Measurements from ENCODE around the gene PLOD1.

DNA sequence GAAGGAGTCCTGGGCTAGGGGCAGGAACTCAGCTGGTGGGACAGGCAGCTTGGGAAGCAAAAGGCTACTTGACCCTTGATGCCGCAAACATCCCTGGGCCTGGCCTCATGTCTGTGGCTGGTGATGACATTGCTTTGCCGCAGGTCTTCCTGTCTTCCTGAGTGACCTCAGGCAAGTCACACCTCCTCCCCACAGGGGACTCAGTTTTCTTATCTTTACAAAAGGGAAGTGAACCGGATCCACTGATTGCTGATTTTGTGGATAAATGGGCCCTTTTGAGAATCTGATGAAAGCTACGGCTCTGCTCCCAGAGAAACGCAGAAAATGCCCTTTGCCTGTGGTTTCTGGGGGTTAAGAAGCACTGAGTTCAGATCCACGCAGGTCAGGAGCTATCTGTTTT lies 20.7 kb downstream of the PLOD1 start:
- TF ChIP-seq, protein P1, sequence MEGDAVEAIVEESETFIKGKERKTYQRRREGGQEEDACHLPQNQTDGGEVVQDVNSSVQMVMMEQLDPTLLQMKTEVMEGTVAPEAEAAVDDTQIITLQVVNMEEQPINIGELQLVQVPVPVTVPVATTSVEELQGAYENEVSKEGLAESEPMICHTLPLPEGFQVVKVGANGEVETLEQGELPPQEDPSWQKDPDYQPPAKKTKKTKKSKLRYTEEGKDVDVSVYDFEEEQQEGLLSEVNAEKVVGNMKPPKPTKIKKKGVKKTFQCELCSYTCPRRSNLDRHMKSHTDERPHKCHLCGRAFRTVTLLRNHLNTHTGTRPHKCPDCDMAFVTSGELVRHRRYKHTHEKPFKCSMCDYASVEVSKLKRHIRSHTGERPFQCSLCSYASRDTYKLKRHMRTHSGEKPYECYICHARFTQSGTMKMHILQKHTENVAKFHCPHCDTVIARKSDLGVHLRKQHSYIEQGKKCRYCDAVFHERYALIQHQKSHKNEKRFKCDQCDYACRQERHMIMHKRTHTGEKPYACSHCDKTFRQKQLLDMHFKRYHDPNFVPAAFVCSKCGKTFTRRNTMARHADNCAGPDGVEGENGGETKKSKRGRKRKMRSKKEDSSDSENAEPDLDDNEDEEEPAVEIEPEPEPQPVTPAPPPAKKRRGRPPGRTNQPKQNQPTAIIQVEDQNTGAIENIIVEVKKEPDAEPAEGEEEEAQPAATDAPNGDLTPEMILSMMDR (IDR thresholded peaks at IDR 0.05) = no peak
- TF ChIP-seq POLR2A (IDR thresholded peaks at IDR 0.05) = no peak

Data from thyroid gland (tissue), 4 donors.